Neuron (in vitro differentiated cells): Measurements from ENCODE around the gene SORD.

Source experiments
- H2AFZ ChIP-seq: one replicate; pipeline ENCODE4 v1.6.1; 2013; ENCODE audit warnings: low read depth, mild to moderate bottlenecking, inconsistent platforms, low read length, moderate library complexity
- H3K27me3 ChIP-seq: one replicate; pipeline ENCODE4 v1.6.1; 2013; ENCODE audit warnings: low read length; ENCODE audit not compliant: insufficient read depth
- H3K36me3 ChIP-seq: one replicate; pipeline ENCODE4 v1.6.1; 2013; ENCODE audit warnings: low read length; ENCODE audit not compliant: insufficient read depth
- H3K4me1 ChIP-seq: one replicate; pipeline ENCODE4 v1.6.1; 2013; ENCODE audit warnings: low read length; ENCODE audit not compliant: insufficient read depth
- H3K4me3 ChIP-seq: 2 replicates; pipeline ENCODE4 v1.5.1; 2013; ENCODE audit warnings: mild to moderate bottlenecking, low read length, moderate library complexity
- H3K9me3 ChIP-seq: one replicate; pipeline ENCODE4 v1.6.1; 2013; ENCODE audit warnings: low read length

The SORD gene

DNA sequence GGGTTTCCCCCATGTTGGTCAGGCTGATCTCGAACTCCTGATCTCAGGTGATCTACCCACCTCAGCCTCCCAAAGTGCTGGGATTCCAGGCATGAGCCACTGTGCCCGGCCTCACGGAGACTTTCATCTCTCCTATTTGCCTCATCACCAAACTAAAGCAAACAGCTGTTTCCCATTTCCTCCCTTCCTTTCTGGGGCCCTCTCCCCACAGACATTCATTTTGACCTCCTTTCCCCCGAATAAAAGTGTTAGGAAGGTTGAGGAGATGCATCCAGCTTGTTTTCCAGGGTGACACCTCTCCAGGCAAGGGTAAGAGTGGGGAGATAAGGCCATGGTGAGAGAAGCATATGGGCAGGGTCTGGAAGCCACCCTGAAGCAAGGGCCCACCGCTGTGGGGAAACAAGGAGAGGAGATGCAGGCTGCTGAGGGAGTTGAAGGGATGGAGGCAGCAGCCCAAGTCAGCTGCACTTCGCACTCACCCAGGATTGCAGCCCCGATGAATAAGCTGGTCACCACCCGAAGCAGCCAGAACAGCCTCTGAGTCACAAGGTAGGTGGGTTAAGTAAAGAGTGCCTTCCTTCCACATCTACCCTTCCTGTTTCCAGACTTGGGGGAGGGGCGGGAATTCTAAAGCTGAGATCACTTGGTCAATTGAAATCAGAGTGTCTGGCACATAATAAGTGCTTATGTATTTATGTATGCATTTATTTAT lies 98.9 kb downstream of the SORD start:
- Histone ChIP-seq H3K36me3 (no peaks in the 10 kb centered on the region), H3K27me3 (peaks cover 50% of the 10 kb centered on the region), H2AFZ (no peak overlapping the region), H3K9me3 (no peaks in the 10 kb centered on the region), H3K4me1 (peaks cover 2% of the 10 kb centered on the region), H3K4me3 (no peak overlapping the region)

DNA sequence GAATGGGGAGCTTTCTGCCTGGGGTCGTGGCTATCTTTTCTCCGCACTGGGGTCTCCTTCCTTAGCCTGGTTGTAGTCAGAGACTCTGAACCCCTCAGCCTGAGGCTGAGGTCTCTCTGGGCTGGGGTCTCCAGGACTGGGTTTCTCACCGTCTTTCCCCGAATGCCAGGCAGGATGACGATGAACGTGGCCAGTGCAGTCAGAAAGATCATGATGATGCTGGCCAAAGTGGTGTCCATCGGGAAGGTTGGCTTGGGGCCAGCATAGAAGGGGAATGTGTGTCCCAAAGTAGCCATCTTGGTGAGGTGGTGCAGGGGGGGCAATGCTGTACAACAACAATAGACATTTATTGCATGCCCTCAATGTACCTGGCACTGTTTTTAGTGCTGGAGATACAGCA lies 99.7 kb downstream of the SORD start:
- peaks cover under 1% of the 10 kb centered on the region for H3K4me1 ChIP-seq
- H3K9me3 ChIP-seq, result no peaks in the 10 kb centered on the region
- peaks cover 46% of the 10 kb centered on the region for H3K27me3 ChIP-seq
- no peak overlapping the region for H2AFZ ChIP-seq
- no peaks in the 10 kb centered on the region for H3K36me3 ChIP-seq
- no peak overlapping the region for H3K4me3 ChIP-seq

DNA sequence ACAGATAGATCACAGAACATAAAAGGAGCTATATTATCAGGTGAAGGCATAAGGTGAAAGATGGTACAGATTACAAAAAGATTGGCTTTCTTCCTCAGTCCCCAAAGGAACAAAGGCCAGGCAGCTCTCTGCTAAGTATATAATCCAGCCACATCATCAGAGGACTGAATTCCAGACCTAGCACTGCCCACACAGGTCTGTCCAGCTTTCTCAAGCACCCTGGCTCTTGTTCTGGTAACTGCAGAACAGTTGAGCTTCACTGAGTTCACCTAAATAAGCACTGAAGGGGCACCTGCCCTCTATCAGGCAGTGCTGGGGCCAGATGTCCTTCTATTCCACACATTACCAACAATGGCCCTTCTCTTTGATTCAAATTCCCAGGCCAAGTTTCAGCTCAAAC lies 100.4 kb downstream of the SORD start:
- Histone ChIP-seq H2AFZ (no peak overlapping the region), H3K27me3 (peaks cover 53% of the 10 kb centered on the region)

DNA sequence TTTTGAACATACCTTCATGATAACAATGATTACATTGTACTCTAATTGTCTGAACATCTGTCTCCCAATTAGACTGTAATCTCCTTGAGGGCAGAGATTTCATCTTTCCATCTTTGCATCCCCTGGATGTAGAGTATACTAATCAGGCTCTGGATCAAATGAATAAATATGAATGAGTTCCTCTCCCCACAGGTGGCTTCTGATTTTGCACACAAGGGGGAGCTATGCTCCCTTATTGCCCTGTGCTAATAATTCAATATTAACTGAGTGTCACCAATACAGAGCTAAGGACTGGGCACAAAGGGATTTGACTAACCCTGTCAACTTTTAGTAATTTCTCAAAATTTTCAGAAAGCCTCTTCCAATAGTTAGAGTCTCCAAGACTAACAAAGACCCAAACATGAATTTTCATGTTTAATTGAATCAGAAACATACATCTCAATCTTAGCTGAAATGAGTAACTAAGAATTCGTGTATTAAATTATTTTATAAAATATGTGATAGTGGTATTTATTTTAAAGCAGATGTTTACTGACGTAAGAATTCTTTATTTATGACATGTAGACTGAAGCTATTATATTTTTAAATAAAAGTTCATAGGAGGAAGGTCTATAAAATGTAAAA lies 103.7 kb downstream of the SORD start:
- Histone ChIP-seq H2AFZ (no peak overlapping the region), H3K27me3 (peaks cover 68% of the 10 kb centered on the region)

More for the DNA sequence above, 100.4 kb downstream of the SORD start:
- H3K4me1 ChIP-seq, result no peaks in the 10 kb centered on the region
- no peaks in the 10 kb centered on the region for H3K9me3 ChIP-seq
- H3K36me3 ChIP-seq, result no peaks in the 10 kb centered on the region
- H3K4me3 ChIP-seq, result no peak overlapping the region

More for the DNA sequence above, 103.7 kb downstream of the SORD start:
- no peak overlapping the region for H3K4me3 ChIP-seq
- no peaks in the 10 kb centered on the region for H3K4me1 ChIP-seq
- H3K36me3 ChIP-seq, result no peaks in the 10 kb centered on the region
- H3K9me3 ChIP-seq, result no peaks in the 10 kb centered on the region
